HG03439 (cell line): ENCODE results near the gene HSD17B11.
"Not testable (repeated sequence)": the region's sequence is repeated elsewhere in the genome, so short reads cannot be mapped to it uniquely, and the experiment has no call there.

Source experiments
- ATAC-seq: cut with Tn5 transposase; IDR thresholded peaks from one replicate; pipeline ENCODE4 v1.9.1; 2021; ENCODE audit warnings: mild to moderate bottlenecking, moderate library complexity; ENCODE audit not compliant: unreplicated experiment

Gene HSD17B11, protein sequence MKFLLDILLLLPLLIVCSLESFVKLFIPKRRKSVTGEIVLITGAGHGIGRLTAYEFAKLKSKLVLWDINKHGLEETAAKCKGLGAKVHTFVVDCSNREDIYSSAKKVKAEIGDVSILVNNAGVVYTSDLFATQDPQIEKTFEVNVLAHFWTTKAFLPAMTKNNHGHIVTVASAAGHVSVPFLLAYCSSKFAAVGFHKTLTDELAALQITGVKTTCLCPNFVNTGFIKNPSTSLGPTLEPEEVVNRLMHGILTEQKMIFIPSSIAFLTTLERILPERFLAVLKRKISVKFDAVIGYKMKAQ

DNA sequence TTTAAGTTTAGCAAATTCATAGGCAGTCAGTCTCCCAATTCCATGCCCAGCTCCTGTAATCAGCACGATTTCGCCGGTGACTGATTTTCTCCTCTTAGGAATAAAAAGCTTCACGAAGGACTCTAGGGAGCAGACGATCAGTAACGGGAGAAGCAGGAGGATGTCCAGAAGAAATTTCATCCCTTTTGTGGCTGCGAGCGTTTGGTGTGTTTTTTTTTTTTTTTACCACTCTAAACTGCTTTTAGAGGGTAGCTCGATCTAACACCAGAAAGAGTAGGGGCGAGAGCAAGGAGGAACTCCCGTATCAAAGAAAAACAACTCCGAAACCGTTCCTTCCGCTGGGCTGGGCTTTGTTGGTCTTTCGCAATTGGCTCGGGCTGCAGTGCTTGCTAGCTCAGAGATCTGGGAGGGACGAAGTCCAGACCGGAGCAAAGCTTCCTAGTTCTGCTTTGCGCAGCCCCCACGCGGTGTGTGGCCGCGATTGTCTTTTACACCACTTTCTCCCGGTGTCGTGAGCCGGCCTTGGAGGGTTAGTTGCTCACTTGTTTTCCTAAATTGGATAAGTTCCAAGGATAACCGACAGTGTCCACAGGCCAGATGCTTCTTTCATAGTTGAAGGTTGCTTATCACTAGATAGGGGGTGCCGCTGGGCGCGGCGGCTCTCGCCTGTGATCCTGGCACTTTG, at the start of gene HSD17B11:
HSD17B11 (minus strand) TSS at position 298 of the 685 bp plus-strand sequence; CDS start at position 180, 118 bp downstream.
- peak; percentile 100 for ATAC-seq

DNA sequence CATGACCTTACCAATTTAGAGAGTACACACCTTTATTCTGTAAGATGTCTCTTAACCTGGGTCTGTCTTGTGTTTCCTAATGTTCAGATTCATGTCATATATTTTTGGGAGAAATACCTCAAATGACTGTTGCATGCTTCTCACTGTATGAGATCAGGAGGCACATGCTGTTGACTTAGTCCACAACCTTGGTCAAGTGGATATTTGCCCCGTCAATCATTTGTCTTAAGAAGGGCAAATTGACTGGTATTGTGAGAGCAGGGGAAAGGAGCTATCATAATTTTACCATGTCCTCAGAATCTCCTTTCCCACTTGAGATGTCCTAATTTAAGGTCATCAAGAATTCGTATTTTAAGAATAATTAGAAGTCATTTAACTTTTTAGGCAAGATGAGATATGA, 42.4 kb upstream of the HSD17B11 start:
- ATAC-seq: no peak

DNA sequence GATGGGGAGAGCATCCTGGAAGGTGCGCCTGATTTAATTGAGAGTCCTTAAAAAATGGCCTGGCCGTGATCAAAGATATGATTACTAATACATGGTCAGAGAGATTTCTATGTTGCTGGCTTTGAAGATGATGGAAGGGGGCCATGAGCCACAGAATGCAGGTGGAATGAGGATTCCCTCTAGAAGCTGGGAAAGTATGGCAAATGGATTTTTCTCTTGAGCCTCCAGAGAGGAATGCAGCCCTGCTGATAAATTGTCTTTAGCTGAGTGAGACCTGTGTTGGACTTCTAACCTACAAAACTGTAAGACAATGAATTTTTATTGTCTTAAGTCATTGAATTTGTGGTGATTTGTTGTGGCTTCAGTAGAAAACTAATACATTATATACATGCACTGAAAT, 39.0 kb upstream of the HSD17B11 start:
- ATAC-seq: no peak

DNA sequence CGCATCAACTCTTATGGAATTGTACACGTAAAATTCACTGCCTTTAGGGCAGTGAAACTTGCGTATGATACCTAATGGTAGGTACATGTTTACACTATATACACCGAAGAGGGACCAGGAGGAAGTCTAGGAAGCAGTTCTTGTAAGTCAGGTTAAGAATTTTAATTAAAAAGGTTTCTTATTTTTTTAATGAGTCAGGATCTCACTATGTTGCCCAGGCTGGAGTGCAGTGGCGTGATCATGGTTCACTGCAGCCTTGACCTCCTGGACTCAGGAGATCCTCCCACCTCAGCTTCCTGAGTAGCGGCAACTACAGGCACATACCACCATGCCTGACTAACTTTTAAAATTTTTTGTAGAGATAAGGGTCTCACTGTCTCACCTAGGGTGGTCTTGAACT, 38.0 kb upstream of the HSD17B11 start:
- ATAC-seq: no peak

DNA sequence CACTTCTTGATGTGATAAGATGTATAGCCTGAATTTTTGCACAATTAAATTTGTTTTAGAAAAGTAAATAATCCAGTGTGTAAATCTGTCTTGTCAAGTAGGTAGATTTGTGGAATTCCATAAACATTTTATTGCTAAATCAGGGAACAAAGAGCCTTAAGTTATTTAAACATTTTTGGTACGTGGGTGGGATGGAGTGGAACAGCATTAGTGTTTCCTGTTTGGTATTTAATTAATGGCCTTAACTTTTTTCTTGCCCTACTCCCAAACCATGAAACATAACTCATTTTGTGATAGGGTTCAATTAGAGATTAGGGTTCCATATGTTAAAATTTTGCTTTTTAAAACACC, 36.5 kb upstream of the HSD17B11 start:
- ATAC-seq: no peak

DNA sequence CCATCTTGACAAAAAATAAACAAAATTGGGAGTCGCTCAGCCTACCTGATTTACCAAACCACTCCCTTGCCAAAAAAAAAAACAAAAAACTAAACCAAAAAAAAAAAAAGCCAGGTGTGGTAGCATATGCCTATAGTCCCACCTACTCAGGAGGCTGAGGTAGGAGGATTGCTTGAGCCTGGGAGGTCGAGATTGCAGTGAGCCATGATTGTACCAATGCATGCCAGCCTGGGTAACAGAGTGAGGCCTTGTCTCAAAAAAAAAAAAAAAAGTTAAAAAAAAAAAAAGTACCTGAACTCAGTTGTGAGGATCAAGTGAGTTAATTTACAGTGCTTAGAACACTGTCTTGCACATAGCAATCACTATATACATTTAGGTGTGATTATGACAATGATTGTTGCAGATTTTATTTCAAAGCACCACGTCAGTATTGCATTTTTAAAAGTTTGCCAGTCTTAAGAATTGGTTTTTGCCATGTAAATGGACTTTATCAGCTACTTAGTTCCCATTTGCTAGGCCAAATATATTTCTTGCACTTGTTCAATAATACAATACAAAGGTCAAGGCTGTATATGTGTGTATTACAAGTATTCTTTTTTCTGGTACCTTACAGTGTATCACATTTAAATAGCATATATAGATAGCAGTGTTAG, 36.0 kb upstream of the HSD17B11 start:
- no peak for ATAC-seq

DNA sequence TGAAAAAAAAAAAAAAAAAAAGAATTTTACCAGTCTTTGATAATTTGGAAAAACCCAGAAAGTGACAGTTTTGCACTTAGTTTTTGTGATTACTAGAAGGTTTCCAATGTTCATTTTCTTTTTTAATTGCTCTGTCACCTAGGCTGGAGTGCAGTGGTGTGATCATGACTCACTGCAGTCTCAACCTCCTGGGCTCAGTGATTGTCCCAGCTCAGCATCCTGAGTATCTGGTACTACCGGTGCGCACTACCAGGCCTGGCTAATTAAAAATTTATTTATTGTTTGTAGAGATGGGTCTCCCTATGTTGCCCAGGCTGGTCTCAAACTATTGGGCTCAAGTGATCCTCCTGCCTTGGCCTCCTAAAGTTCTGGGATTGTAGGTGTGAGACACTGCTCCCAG, 34.7 kb upstream of the HSD17B11 start:
- no peak for ATAC-seq

DNA sequence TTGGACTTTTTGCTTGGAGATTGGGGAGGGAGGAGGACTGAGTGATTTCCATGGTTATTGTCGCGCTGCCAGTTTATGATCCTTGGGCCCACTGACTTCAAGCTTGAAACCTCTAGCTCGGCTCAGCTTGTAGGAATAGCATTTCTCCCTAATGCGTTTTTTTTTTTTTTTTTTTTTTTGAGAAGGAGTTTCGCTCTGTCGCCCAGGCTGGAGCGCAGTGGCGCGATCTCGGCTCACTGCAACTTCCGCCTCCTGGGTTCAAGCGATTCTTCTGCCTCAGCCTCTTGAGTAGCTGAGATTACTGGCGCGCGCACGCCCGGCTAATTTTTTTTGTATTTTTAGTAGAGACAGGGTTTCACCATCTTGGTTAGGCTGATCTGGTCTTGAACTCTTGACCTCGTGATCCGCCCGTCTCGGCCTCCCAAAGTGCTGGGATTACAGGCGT, 33.1 kb upstream of the HSD17B11 start:
- ATAC-seq: not testable (repeated sequence)

DNA sequence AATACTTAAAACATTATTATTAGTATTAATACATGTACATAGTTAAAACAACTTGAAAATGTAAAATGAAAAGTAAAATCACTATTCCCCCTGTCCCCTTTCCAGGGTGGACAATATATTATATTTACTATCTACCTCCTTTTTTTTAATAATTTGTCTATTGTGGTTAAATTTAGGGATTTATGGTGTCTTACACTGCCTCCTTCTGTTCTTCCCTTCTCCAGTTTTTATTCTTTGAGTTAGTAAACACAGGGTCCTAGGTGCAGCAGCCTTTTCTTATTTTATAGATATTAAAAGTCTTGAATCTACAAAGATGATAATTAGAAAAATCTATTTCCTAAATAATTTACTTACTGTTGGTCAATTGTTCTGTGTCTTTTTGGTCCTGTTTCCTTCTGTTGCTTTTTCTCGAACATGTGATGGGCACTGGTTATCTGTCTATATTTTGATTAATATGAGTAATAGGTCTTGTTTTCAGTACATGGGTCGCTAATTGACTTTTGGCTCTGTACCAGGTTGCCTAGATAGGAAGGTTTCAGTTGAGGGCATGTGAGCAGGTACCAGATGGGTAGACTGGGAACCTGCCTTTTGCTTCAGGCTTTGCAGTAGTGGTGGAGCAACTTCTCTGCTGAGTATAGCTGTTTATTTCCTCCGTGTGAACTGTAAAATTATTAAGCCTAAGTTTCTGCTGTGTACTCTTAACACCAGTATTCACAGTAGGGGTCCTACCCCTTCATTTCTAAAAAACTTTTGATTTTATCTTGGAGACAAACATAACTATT, 32.5 kb upstream of the HSD17B11 start:
- ATAC-seq: no peak

DNA sequence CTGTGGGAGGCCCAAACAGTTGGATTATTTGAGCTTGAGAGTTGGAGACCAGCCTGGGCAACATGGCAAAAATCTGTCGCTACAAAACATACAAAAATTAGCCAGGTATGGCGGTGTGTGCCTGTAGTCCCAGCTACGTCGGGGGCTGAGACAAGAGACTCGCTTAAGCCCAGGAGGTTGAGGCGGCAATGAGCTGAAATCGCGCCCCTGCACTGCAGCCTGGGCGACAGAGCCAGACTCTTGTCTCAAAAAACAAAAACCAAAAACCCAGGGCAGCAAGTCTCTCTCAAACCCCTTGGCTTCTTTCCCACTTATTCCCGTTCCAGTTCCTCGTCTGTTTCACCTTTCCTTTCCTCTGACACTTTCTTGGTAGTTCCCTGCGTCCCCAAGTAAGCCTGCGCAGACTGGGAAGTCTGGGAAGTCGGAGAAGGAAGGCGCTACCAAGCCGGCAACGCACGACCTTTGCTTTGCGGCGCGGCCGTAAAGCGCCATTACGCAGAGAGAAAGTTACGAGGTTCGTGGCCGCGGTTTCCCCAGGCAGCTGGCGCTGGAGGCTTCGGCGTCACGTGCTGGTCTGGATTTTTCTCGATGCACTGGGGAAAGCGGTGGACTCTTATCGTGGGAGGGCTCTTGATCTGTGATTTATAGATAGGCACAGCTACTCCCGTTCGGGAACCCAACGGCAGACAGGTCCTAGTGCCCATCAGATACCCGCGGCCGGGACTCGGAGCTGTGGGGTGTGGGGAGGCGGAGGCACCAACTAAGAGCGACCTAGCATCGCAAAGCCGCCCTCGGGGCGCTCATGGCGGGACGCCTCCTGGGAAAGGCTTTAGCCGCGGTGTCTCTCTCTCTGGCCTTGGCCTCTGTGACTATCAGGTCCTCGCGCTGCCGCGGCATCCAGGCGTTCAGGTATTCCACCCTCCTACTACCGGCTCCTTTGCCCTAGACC, 31.4 kb upstream of the HSD17B11 start, which contains the start of gene NUDT9:
NUDT9 (plus strand) TSS at position 470 of the 949 bp plus-strand sequence; CDS start at position 803, 333 bp downstream.
- ATAC-seq: peak; percentile 87

DNA sequence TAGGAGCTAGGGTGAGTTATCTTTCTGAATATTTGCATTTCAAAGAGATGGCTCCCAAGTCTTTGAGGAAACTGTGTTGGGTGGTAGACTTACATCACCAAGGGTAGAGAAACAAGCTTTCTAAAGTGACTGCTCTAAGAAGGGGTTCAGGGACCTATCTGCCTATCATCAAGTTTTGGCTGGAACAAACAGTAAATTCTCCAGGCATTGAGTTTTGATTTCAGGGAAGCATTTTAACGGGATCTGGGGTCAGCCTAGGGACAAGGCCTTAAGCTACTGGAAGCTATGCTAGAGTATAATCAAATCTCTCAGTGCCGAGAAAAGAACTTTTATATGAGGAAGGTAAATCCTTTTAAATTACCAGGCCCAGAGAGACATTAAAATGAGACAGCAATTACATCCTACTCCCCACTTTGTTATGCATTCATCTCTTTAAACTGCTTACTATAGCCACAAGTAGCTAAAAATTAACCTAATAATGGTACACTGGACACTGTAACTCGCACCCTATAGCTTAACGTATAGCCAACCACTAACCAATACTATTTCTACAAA, 29.4 kb upstream of the HSD17B11 start:
- ATAC-seq: no peak

DNA sequence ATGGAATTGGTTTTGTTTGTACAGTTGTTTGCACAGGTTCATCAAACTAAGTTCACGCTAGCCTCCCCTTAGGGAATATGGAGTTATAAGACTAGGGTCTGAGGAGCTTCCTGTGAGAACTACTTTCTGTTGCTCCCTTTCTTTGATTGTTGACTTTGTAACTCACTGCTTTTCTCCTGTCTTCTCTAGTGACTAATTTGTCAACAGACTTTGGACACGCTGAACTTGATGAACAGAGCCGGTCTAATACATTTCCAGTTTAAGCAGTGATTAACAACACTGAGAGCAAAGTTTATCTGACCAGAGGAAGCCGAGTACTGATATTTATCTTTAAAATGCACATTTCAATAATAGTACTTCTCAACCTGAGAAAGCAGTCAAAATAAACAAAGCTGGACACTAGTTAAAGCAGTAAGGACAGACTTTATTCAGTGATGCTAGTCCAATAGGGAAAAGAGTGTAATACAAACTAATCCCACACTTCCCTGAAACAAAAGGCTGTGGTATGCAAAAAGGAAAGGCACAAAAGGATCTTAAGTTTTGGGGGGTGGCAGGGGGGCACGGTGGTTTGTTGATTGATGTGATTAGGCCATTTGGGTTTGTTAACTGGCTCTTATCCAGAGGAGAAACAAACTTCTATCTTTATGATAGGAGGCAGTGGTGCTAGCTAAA, 28.7 kb upstream of the HSD17B11 start:
- no peak for ATAC-seq

DNA sequence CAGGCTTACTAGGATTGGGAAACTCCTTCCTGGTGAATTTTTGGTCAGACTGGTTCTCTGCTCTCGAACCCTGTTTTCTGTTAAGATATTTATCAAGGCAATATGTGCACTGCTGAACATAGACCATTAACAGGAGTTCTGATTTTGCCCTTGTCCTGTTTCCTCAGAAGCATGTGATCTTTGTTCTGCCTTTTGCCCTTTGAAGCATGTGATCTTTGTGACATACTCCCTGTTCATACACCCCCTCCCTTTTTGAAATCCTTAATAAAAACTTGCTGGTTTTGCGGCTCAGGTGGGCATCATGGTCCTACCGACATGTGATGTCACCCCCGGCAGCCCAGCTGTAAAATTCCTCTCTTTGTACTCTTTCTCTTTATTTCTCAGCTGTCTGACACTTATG, 27.4 kb upstream of the HSD17B11 start:
- ATAC-seq: not testable (repeated sequence)

DNA sequence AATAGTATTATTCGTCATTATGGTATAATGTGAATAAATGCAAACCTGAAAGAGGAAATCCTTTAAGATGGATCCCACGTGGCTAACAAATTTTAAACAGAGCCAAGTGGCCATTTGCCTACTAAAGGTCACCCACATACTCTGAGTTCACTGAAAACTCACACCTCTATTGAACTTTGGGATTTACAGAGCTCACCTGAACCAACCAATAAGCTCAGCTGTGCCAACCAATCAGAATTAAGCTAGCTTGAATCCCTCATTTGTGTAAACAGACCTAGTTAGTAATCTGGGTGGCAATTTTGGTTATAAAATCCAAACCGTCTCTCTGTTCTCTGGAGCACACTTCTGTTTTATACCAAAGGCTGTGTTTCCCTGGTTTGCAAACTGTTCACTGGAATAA, 26.0 kb upstream of the HSD17B11 start:
- ATAC-seq: no peak

DNA sequence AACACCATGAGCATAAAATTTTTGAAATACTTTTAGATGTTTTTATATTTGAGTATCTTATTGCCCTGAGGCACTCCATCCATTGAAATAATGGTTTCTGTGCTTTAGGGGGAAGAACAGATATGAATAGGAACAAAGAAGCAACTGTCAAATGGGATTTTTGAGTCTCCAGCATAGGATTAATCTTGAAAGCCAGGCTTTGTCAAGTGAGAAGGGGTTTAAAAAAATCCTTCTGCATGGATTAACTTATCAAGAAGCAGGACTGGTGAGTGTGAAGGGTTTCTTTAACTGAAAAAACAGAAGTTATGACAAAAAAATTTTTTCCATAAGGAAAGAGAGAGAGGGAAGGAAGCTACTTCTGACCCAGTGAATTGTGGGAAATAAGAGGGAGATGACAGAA, 23.8 kb upstream of the HSD17B11 start:
- no peak for ATAC-seq

DNA sequence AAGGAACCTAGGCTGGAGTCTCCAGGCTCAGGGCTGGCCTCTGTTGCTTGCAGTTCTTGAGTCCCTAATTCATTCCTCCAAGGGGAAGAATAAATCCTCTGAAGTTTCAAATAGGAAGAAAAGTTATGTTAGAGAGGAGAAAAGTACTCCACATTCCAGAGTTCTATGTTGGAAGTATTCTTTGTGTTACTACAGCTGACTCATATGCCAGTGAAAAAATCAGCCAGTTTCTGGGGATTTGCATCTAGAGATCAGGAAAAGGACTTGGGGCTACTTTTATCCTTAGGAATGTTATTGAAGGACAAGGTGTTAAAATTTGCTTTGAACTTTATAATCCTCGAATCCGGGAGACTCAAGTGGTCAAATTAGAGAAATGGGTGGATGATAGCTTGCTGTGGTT, 19.7 kb upstream of the HSD17B11 start:
- ATAC-seq: no peak

DNA sequence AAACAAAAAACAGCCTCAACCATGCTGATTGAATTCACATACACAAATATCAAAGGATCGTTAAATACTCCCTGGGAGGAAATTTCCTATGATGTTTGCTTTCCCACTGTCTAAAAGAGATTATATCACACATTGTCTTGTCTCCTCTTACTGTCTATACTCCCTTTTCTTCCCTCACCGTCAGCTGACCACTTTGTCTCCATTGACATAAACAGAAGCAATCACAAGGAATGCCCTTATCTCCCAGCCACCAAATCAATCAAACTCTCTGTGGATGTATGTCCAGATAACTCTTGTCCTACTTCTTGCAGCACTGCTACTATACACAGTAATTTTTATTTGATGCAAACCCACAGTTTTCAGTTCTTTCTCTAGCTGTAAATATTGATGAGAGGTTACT, 19.2 kb upstream of the HSD17B11 start:
- ATAC-seq: no peak

DNA sequence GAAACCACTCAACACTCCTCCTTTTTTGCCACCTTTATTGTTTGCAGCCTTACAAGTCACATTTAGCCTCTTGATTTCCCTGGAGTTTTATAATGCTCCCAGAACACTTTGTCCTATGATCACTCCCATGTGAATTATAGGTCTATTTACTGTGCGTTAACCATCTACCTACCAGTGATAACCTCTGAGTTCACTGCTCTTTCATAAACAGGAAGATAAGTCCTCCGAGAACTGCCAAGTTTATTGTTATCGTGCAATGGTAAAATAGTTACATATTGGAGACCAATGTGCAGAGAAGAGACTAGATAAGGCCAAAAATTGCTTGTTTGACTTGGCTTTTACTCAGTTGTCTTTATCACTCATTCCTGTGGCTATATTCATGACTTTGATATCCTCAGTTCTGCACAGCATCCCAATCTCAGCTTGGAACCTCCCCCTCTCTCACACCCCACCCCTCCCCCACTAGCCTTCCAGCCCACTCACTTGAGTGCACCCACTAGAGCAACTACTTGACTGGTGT, 18.5 kb upstream of the HSD17B11 start:
- ATAC-seq: no peak

DNA sequence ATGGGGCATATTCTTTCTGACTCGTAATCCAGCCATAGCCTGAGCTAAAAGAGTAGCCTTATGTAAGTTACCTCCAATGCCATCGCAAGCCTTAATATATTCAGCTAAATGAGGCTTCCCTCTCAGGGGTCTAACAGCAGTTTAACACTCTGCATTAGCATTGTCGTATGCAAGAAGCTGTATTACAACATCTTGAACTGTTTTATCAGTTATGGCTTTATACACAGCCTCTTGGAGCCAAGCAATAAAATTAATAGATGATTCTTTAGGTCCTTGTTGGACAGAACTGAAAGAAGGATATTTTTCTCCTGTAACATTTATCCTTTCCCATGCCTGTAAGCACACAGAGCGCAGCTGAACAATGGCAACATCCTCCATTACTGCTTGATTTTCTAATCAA, 15.9 kb upstream of the HSD17B11 start:
- not testable (repeated sequence) for ATAC-seq
